Measurements from ENCODE around the gene TMEM178B.

GRCh38 chr7:141042222-141043193 lies 31.4 kb upstream of the TMEM178B start:
- TF ChIP-seq, protein P1, sequence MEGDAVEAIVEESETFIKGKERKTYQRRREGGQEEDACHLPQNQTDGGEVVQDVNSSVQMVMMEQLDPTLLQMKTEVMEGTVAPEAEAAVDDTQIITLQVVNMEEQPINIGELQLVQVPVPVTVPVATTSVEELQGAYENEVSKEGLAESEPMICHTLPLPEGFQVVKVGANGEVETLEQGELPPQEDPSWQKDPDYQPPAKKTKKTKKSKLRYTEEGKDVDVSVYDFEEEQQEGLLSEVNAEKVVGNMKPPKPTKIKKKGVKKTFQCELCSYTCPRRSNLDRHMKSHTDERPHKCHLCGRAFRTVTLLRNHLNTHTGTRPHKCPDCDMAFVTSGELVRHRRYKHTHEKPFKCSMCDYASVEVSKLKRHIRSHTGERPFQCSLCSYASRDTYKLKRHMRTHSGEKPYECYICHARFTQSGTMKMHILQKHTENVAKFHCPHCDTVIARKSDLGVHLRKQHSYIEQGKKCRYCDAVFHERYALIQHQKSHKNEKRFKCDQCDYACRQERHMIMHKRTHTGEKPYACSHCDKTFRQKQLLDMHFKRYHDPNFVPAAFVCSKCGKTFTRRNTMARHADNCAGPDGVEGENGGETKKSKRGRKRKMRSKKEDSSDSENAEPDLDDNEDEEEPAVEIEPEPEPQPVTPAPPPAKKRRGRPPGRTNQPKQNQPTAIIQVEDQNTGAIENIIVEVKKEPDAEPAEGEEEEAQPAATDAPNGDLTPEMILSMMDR (IDR thresholded peaks at IDR 0.05), result no peak
- TF ChIP-seq POLR2A (IDR thresholded peaks at IDR 0.05), result no peak
- TF ChIP-seq EP300 (IDR thresholded peaks at IDR 0.05), result no peak

Data from ovary (tissue), 3 donors.